Lower leg skin (tissue), 3 donors: ENCODE results near the gene LOXL4.

Experiments used
- CTCF ChIP-seq, 3 donors: fragments of 450-650 bp; IDR thresholded peaks; one replicate each; pipeline ENCODE4 v1.5.1; 2016; ENCODE audit warnings: antibody characterized with exemption in 3 of 3, mild to moderate bottlenecking in 3 of 3, moderate library complexity in 2 of 3
- POLR2A ChIP-seq, 2 donors: fragments of 450-650 bp; IDR thresholded peaks; one replicate each; pipeline ENCODE4 v1.6.1; 2016 to 2017; ENCODE audit warnings: antibody characterized with exemption in 2 of 2, mild to moderate bottlenecking in 1 of 2, moderate library complexity in 1 of 2

GRCh38 chr10:98296524-98296923 lies 28.5 kb upstream of the LOXL4 start:
- TF ChIP-seq CTCF (IDR thresholded peaks at IDR 0.05) (no peak), POLR2A (IDR thresholded peaks at IDR 0.05) (no peak)
